HG03139 (cell line): ENCODE results near the gene IHH.

Experiments used
- ATAC-seq: cut with Tn5 transposase; IDR thresholded peaks from one replicate; pipeline ENCODE4 v1.9.1; 2021; ENCODE audit not compliant: unreplicated experiment

IHH gene

DNA sequence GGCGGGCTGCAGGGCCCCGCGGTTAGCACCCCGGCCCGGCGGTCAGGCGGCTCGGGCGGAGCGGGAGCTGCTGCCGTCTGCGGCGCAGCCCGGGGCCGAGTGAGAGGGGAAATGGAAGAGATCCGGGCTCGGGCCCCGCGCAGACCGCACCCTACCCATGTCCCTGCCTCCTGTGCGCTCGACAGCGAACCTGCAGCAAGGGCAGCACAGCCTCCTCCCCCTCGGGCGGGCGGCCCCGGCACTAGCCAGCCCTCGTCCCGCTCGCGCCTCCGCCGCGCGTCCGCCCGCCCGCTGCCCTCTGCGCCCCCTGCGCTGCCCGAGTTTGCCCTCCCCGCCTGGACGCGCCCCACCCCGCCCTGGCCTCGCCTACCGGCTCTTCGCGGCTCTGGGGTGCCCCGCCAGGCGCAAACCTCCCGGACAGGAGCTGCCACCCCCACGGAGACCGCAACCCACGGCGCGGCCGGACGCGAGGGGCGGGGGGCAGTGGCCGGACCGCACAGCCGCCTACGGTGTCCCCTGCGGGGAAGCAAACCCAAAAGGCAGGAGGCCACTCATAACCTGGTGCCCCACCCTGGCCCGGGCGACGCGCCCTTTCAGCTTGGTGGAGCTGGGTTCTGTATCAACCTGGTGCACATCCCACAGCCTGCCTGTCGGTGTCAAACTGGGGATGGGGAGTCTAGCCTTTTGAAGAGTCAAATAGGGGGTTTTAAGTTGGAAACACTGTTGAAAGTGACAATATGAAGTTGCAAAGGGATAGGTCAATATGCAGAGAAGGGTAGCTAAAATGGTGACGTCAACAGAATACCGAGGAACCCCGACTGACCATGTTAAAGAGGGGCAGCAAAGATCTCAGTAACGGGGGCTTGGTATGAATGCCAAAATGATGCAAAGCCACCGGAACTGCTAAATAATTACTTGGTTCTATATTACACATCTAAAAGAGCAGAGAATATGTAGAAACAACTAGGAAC, at the start of gene IHH:
IHH (minus strand) TSS at position 101 of the 971 bp plus-strand sequence. CDS start 454 bp downstream, outside the sequence.
- ATAC-seq: no peak

DNA sequence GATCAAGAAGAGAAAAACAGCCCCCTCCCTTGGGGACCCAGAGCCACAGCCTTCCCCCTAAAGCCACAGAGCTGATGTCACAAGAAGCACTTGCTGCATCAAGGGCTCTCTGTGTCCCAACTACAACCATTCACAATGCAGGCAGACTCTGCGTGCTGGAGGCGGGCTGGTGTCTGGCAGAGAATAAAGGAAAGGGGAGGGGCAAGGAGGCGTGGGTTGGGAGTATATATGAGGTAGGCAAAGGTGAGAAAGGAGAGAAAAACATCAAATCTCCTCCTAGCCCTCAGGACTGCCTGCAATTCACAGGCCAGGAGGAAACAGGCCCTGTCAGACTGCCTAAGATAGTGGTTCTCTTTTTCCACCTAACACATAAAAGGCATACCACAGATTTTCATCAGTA, 48.8 kb upstream of the IHH start:
- ATAC-seq: no peak

DNA sequence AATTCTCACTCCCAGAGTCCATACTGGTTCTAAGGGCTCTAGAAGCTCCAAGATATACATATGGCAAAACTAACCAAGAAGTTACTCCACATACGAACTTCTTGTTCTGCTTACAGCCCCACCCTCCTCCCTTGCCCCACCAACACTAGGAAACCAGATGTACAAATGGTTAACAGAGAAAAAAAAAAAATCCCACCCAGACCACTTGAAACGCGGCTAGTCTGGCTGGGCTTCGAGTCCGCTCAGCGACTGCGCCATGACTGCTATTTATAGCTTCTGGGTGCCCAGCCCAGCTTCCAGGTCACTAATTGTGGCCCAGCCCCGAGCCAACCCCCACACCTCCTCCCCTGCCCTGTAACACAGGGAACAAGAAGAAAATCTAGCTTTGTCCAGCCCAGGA, 47.0 kb upstream of the IHH start:
- no peak for ATAC-seq

DNA sequence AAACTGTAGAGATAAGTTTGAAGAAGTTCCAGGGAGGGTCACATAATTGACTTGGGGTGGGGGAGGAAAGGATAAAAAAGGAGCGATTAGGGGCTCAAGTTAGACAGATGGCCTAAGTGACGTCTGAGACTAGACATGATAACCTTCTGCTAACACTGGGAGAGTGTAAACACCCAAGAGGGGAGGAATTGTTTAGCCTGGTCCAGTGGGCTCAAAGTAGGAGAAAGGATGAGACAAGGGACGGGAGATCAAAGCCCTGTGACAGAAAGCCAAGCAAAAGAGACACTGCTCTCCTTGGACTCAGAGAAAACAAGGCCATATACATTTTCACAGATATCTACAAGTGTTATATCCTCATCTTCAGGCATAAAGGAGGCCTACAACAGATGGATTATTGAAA, 45.5 kb upstream of the IHH start:
- ATAC-seq: no peak

DNA sequence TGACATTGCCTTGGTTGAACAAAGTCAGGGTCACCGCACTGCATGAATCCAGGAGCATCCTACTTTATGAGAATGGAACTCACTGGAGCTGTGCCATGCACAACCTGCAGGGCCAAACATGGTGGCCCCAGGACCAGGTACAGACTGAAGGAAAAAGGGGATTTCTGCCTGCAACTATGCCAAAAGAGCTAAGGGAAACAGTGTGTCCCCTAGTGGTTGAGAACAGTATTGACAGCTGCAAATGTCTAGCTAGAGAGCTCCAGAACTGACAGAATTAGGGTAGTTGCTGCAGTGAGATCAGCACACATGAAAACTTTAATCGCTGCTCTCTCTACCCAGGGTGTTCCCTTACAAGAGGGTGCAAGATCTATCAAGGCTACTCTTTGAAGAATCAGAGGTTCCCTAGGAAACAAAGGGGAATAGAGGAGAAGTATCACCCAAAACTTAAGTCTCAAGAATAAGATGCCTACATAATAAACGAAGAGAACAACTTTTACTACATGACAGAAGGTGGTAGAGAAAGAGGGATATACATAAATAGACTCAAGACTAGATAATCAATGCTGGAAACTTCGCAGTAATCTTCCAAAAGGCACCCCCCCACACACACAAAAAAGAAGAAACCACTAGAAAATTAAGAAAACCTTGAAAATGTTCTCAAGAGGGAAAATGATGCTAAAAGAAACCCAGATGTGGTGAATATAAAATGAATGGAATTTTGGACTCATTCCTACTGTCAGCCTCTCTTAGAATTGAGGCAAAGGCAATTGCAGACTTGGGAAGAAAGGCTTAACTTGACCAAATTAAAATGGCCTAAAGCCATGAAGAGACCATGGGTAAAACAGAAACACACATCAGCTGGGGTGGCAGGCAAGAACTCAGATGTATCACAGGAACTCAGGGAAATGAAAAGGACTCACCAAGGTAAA, 43.6 kb upstream of the IHH start:
- no peak for ATAC-seq

- ATAC-seq: no peak
Observed at GRCh38 chr2:219099329-219099728, 38.6 kb upstream of the IHH start.

GRCh38 chr2:219095406-219095935, 34.8 kb upstream of the IHH start:
- no peak for ATAC-seq

DNA sequence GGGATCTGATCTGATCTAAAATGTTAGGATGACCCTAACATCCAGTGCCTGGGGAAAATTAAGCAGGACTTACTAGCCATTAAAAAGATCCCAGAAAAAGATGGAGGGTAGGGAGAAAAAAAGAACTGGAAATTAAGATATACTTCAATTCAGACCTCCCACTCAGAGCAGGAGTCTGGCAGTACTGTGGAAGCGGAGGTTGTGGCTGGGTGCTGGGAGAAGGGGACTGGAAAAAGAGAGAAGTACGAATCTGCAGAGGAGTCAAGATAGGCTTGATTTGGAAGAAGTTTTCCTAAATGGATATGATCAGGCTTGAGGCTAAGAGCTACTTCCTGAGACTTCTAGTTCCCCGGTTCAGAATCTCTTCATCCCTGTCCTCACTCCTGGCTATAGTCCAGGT, 33.5 kb upstream of the IHH start:
- ATAC-seq: no peak

DNA sequence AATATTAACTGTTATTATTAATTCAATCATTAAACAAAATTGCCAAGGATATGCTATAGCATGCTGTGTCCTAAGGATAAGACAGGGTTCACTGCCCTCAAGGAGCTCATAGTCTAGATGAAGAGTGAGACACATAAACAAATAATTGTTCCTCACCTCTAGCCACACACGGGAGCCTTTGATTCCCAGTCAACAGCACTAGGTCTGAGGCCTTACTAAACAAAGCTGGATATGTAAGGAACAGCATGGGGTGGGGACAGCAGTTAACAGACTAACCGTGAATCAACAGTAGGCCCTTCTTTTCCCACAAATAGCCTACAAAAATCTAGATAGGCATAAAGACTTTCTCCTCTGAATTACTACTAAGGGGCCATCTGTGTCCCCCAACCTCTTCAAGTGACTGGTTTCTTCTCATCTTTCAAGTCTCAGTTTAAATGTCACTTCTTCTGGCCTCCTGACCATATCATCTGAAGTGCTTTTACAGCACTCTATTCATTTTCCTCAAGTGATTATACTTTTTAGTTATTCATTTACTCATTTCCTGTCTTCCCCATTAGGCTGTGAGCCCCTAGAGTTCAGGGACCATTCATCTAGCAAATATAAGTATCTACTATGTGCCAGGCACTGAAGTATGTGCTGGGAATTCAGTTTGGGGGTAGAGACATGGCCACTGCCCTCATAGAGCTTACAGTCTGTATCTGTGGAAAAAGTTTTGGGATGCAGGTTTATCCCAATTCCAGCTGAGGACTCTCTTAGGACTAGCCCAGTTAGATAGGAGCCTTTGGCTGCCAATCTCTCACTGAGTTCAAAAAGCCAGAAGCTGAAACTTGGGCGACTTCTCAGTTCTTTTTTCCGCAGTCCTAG, 29.9 kb upstream of the IHH start:
- ATAC-seq: no peak

GRCh38 chr2:219089330-219089729, 28.6 kb upstream of the IHH start:
- ATAC-seq: no peak

DNA sequence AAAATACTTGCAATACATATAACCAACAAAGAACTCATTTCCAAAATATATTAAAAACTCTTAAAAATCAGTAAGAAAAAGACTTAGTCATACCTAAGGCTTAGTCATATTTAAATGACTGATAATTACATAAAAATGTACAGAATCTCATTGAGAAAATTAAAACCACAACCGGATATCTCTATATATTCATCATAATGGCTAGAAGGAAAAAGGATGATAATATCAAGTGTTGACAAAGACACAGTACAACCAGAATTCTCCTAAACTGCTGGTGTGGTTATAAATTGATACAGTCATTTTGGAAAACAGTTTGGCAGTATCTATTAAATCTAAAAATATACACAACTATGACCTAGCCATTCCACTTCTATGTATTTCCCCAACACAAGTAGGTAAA, 27.1 kb upstream of the IHH start:
- no peak for ATAC-seq

GRCh38 chr2:219087361-219087760, 26.6 kb upstream of the IHH start:
- no peak for ATAC-seq

DNA sequence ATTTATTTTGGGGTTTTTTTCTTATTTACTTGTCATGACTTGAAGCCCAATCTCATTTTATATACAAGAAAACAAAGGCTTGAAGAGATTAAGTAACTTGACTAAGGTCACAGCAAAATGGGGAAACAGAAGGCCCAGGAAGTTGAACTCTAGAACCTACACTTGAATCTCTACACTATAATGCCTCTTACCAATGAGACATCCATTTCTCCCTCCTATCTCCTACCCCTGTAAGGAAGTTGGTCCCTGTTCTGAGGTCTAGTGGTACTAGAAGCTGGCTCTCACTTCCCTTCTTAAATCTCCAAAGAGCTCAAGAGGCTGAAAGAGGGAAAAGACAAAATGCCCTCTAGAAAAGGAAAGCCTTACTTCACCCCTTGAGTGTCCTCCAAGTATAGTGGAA, 25.5 kb upstream of the IHH start:
- ATAC-seq: no peak

DNA sequence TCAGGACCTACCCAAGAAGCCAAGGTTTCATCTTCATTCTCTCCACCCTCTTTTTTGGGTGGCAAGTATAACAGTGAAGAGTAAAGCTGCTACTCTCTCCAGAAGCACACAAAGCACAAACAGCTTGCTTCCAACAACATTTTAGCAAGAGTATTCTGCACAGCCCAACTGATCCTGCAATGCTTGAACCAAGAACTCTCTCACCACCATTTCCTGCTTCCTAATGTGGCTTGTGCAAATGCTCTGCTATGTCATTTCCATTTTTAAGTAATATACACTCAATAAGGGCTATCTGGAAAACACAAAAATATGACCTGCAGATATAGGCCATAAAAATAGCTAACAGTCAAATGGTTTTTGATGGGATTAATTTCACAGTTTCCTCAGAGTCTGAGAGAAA, 24.1 kb upstream of the IHH start:
- no peak for ATAC-seq

- no peak for ATAC-seq
Observed at GRCh38 chr2:219082332-219082958, 21.7 kb upstream of the IHH start.

- no peak for ATAC-seq
Observed at GRCh38 chr2:219081701-219082331, 21.1 kb upstream of the IHH start.

DNA sequence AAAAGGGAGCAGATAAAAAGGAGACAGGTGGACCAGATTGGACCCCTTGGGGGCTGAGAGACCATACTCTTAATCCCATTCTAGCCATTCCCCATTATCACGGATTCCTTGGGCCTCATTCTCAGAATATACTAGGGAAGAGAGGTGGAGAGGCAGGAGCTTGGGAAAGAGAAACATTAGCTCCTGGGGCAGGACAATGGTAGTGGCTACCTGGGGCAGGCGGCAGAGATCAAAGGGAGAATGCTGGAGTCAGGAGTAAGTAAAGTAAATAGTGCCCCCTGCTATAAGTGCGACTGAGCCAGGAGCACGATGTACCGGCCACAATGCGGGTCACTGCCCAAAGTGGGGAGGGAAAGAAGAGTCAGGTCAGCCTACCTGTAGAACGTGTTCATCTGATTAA, 20.4 kb upstream of the IHH start:
- no peak for ATAC-seq

GRCh38 chr2:219079417-219079816, 18.7 kb upstream of the IHH start:
- ATAC-seq: no peak

DNA sequence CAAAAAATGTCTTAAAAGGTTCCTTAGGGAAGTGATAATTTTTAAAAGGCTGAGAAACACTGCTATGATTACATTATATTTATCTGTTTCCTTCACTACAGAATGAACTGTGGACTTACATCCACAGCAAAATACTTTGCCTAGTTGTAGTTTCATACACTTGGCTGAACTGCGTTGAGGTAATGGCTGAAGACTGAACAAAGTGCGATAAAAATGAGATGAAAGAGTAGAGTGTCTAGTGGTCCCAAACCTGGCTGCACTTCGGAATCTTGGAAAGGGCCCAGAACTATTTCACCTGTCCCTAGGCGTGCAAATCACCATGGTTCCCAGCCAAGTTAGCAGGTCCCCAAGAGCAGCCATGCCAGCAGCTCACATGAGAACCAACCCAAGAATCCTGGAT, 18.2 kb upstream of the IHH start:
- no peak for ATAC-seq

DNA sequence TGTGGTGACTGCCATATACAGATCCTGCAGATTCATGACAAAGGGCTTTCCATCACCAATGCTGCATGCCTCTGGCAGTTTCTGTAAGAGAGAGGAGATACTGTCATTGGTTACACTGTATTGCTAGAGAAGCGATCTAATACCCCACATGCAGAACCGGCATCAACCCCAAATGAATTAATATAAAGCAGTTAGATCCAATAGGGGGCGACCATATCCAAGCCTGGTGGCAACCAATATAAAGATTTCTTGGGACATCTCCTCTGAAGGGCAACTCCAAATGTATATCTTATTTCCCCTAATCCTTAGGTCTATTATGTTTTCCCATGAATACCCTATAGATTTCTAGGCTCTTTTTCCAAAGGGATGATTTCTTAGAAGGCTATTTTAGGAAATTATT, 17.4 kb upstream of the IHH start:
- ATAC-seq: no peak
